Stimulated activated CD8-positive, alpha-beta memory T cell treated with anti-CD3 and anti-CD28 coated beads, Interleukin-15, amount 100 ng/mL, for 24 hours (primary cell): ENCODE results near the gene DNALI1.
"Not testable (repeated sequence)": the region's sequence is repeated elsewhere in the genome, so short reads cannot be mapped to it uniquely, and the experiment has no call there.

Experiments
- DNase-seq: peaks from one replicate; pipeline ENCODE4 v3.0.0-alpha.2; 2020; ENCODE audit warnings: low read depth

DNALI1 gene

GRCh38 chr1:37553927-37554808 lies 2.6 kb upstream of the DNALI1 start, which contains the start of gene SNIP1:
TSS of gene SNIP1 (minus strand) at chr1:37554293. CDS start at chr1:37554229, 64 bp downstream.
- peak; percentile 56 for DNase-seq

DNA sequence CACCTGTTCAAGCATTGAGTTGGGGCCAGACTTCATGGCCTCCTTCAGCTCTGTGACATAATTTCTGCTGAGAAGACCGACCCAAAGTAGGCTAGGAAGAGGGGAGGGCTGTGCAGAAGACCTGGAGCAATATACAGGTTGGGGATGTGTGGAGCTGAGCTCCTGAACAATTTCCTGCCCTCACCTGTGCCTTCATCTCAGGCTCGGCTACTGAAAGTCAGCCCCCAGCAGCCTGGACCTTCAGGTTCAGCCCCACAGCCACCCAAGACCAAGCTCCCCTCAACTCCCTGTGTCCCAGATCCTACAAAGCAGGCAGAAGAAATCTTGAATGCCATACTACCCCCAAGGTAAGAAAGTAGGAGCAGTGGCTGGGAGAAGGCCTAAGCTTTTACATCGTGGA lies 662 bp downstream of the DNALI1 start:
- DNase-seq = no peak

DNA sequence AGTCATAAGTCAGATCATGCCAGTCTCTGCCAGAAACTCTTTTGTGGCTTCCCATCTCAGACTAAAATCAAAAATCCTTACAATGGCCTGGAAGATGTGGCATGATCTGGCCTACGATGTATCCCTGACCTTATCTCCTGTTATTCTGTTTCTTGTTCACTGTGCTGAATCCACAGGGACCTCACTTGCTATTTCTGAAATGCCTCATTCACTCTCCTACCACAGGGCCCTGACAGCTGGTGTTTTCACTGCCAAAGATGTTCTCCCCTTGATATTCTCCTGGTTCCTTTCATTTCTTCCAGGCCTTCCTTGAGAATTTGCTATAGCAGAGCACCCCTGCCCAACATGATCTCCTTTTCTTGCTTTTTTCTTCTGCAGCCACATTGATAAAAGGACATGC lies 1.7 kb downstream of the DNALI1 start:
- DNase-seq = no peak

- DNase-seq = no peak
Measured at GRCh38 chr1:37559080-37559479, 2.3 kb downstream of the DNALI1 start.

GRCh38 chr1:37559957-37560379 lies 3.2 kb downstream of the DNALI1 start:
- not testable (repeated sequence) for DNase-seq

GRCh38 chr1:37560401-37561132 lies 3.8 kb downstream of the DNALI1 start:
- DNase-seq = no peak

DNA sequence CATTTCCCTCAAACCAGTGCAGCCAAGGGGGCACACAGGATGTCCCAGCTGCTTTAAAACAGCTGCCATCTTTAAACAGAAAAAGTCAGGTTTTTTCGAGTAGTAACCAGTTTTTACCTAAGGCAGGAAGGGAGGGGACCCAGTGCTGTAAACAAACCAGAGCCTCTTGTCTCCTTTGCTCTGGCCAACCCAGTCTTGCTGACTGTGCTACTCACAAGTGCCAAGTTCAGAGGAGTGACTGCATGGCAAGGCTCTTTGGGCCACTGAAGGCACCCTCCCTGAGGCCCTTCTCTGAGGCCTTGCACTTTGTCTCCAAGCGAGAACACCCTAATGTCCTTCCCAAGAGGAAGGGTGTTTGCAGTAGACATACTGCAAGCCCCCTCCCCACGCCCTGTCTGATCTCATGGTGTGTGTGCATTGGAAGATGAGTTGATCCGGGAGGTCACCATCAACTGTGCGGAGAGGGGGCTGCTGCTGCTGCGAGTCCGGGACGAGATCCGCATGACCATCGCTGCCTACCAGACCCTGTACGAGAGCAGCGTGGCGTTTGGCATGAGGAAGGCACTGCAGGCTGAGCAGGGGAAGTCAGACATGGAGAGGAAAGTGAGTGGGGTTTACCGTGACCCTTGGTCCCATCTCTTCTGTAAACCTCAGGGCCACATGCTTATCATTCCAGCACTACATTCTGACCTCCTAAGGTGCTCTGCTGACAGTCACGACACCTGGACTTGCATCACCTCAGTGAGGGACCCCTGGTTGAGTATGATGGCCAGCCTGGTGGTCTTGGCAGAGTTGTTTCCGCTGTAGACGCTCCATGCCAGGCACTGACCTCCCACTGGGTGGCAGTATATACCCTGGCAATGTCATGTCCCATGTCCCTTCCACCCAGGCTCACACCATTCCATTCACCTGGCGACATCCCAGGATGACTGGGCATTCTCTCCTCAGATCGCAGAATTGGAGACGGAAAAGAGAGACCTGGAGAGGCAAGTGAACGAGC lies 4.7 kb downstream of the DNALI1 start:
- no peak for DNase-seq

- DNase-seq = no peak
Measured at GRCh38 chr1:37562984-37563383, 6.2 kb downstream of the DNALI1 start.

DNA sequence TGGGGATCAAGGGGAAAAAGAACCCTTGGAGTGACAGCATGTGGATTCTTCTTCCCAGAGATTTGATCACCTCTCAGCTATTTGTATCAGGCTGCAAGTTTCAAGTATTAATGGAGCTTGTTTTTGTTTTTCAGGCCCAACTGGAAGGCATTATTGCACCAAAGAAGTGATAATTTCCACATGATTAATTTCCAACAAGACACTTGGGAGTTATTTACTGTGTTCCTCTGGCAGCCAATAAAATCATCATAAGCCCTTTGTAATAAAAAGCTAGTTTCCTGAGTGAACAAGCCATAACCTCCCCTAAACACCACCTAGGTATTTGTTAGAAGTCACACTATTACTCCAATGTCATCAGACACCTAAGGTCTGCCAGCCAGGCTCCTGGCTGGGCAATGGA lies 8.2 kb downstream of the DNALI1 start:
- no peak for DNase-seq

DNA sequence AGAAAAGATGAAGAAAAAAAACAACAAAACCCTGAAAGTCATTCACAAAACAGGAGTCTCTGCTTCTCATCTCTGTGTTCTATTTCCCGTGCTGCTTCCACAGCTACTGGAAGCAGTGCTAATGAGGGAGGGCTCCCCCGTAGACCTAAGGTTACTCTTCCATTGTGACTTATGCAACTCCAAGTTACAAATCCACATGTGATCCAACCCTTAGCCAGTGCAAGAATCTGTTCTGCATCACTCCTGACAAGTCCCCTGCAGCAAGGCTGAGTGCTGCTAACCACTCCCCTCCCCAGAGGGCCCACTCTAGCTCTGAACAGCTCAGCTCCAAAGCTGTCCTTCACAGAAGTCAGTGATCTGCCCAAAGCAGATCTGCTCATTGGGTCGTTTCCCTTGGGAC lies 10.3 kb downstream of the DNALI1 start:
- no peak for DNase-seq

DNA sequence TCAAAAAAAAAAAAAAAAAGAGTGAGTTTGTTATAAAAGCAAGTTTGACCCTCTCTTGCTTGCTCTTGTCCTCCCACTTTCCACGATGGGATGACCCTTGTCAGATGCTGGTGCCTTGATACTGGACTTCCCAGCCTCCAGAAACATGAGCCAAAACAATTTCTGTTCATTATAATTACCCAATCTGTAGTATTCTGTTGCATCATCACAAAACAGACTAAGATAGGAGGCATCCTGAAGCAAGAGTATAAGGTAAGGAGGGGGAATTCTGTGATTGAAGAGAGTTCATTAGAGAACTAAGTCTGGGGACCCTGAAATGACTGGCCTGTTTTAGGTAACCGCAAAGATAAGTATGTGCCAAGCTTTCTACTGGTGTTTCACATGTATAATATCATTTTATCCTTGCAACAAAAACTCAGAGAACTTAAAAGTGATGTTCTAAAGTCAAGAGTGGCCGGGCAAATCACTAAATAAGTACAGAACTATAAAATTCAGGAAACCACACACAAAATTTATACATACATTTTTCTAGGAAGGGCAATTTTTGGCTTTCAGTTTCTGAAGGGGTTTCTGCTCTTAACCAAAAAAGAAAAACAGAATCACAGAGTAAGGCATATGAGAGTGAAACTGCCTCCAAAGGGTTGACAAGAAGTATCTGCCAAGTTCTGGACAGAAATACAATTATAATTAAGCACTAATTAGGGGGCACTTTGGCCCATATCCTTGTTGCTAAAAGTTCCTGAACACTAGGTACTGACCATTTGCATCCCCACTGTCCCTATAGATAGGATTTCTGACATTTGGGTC lies 14.0 kb downstream of the DNALI1 start:
- DNase-seq = no peak

DNA sequence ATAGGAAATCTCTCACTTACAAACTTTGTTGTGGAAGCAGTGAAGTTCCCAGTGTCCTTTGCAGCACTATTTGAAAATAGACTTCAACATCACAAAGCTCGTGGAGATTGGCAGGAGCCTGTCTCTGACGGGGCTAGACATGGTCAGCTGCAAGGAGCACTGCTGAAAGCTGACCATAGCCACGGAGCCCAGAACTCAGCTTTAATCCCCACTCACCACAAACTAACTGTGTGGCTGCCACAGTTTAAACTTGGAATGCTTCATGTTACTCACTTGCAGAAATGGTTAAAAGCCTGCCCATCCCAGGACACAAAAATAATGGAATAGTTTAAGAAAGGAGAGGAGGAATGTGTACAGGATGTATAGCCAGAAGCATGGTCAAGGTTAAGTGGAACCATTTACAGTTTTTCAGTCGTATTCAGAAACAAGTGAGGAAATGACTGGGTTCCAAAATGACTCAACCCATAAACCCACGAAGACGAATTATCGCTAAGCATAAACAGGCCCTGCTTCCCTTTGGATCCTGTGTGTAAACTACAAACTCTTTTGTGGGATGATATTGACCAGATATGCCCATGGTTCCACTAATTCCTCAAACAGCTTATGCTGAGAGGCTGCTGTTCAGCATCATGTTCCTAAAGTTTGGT lies 18.2 kb downstream of the DNALI1 start:
- DNase-seq = no peak

DNA sequence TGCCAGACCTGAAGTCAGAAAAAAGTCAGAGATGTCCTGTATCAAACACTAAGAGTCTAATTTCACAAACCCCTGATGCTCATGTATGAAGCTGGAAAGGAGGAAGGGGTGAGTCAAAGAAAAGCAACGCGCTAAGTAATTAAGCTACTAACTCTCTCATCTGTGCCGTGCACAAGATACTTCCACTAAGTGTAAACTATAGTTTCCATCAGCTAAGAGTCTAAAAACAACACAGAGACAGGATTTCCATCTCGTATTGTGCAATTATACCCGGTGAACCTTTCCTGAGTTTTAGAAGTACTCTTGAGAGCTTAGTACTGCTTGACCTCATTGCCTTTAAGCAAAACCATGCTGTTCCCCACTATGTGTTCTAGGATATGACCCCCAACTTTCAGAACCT lies 19.0 kb downstream of the DNALI1 start:
- DNase-seq = no peak

DNA sequence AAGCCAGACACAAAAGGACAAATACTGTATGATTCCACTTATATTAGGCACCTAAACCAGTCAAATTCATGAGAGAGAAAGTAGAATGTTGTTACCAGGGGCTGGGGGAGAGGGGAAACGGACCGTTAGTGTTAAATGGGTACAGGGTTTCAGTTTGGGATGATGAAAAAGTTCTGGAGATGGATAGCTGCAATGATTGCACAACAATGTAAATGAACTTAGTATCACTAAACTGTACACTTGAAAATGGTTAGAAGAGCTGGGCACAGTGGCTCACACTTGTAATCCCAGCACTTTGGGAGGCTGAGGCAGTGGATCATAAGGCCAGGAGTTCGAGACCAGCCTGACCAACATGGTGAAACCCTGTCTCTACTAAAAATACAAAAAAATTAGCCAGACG lies 27.8 kb downstream of the DNALI1 start:
- not testable (repeated sequence) for DNase-seq

- no peak for DNase-seq
Measured at GRCh38 chr1:37588939-37589338, 32.2 kb downstream of the DNALI1 start.

GRCh38 chr1:37593726-37594125 lies 37.0 kb downstream of the DNALI1 start:
- no peak for DNase-seq

GRCh38 chr1:37595440-37596181 lies 38.9 kb downstream of the DNALI1 start, which contains the start of gene GNL2:
TSS of gene GNL2 (minus strand) at chr1:37595937. CDS start at chr1:37595822, 115 bp downstream.
- peak; percentile 92 for DNase-seq

- no peak for DNase-seq
Measured at GRCh38 chr1:37596182-37596667, 39.5 kb downstream of the DNALI1 start.

GRCh38 chr1:37599940-37600339 lies 43.2 kb downstream of the DNALI1 start:
- DNase-seq = no peak

GRCh38 chr1:37601441-37601840 lies 44.7 kb downstream of the DNALI1 start:
- DNase-seq = no peak
